Panc1 (cell line): ENCODE data around the gene MAPKAP1.

Experiments
- SIN3A ChIP-seq: IDR thresholded peaks from 2 replicates; pipeline ENCODE4 v1.6.1; 2012; ENCODE audit warnings: low read depth, mild to moderate bottlenecking, low read length, moderate library complexity, borderline replicate concordance; ENCODE audit not compliant: insufficient read depth
- TF ChIP-seq, protein P1 (sequence below): fragments of 450-650 bp; IDR thresholded peaks from 2 replicates; pipeline ENCODE4 v1.5.1; 2017; ENCODE audit warnings: mild to moderate bottlenecking
- TF ChIP-seq, protein P2 (sequence below), 2 experiments: IDR thresholded peaks; 2 replicates each; pipeline ENCODE4 v1.6.1; 2011 to 2012; ENCODE audit warnings: low read depth in 2 of 2, control low read depth in 1 of 2, low read length in 1 of 2, mild to moderate bottlenecking in 1 of 2, moderate library complexity in 1 of 2; ENCODE audit not compliant: insufficient read depth in 1 of 2

DNA sequence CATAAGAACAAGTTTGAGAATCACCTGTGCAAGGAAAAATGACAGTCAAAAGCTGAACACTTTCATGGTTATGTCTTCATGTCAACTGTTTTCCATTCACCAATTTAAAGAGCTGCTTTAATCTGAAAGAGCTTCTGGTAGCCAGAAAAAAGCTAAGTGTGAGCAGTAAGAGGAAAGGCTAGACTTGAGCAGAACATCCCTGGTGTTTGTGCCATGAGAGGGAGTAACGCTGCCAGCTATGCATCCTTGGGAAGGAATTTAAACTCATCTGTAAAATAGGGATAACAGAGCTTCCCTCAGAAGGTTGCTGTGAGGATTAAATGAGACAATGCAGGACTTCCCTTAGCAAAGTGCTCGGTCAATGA lies 193.7 kb downstream of the MAPKAP1 start:
- TF ChIP-seq SIN3A, result no peak
- TF ChIP-seq, protein P1, sequence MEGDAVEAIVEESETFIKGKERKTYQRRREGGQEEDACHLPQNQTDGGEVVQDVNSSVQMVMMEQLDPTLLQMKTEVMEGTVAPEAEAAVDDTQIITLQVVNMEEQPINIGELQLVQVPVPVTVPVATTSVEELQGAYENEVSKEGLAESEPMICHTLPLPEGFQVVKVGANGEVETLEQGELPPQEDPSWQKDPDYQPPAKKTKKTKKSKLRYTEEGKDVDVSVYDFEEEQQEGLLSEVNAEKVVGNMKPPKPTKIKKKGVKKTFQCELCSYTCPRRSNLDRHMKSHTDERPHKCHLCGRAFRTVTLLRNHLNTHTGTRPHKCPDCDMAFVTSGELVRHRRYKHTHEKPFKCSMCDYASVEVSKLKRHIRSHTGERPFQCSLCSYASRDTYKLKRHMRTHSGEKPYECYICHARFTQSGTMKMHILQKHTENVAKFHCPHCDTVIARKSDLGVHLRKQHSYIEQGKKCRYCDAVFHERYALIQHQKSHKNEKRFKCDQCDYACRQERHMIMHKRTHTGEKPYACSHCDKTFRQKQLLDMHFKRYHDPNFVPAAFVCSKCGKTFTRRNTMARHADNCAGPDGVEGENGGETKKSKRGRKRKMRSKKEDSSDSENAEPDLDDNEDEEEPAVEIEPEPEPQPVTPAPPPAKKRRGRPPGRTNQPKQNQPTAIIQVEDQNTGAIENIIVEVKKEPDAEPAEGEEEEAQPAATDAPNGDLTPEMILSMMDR, result no peak
- TF ChIP-seq, protein P2, sequence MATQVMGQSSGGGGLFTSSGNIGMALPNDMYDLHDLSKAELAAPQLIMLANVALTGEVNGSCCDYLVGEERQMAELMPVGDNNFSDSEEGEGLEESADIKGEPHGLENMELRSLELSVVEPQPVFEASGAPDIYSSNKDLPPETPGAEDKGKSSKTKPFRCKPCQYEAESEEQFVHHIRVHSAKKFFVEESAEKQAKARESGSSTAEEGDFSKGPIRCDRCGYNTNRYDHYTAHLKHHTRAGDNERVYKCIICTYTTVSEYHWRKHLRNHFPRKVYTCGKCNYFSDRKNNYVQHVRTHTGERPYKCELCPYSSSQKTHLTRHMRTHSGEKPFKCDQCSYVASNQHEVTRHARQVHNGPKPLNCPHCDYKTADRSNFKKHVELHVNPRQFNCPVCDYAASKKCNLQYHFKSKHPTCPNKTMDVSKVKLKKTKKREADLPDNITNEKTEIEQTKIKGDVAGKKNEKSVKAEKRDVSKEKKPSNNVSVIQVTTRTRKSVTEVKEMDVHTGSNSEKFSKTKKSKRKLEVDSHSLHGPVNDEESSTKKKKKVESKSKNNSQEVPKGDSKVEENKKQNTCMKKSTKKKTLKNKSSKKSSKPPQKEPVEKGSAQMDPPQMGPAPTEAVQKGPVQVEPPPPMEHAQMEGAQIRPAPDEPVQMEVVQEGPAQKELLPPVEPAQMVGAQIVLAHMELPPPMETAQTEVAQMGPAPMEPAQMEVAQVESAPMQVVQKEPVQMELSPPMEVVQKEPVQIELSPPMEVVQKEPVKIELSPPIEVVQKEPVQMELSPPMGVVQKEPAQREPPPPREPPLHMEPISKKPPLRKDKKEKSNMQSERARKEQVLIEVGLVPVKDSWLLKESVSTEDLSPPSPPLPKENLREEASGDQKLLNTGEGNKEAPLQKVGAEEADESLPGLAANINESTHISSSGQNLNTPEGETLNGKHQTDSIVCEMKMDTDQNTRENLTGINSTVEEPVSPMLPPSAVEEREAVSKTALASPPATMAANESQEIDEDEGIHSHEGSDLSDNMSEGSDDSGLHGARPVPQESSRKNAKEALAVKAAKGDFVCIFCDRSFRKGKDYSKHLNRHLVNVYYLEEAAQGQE (IDR thresholded peaks at IDR 0.05; ENCODE audit: insufficient read depth in 1 of 2, low read depth in 2 of 2, low read length in 1 of 2), result no peak
